HG03196 (cell line): ENCODE measurements around the gene FUBP3.
"Not testable (repeated sequence)": the region's sequence is repeated elsewhere in the genome, so short reads cannot be mapped to it uniquely, and the experiment has no call there.

Source experiments
- ATAC-seq: cut with Tn5 transposase; IDR thresholded peaks from one replicate; pipeline ENCODE4 v1.9.1; 2021; ENCODE audit not compliant: unreplicated experiment

FUBP3 gene

DNA sequence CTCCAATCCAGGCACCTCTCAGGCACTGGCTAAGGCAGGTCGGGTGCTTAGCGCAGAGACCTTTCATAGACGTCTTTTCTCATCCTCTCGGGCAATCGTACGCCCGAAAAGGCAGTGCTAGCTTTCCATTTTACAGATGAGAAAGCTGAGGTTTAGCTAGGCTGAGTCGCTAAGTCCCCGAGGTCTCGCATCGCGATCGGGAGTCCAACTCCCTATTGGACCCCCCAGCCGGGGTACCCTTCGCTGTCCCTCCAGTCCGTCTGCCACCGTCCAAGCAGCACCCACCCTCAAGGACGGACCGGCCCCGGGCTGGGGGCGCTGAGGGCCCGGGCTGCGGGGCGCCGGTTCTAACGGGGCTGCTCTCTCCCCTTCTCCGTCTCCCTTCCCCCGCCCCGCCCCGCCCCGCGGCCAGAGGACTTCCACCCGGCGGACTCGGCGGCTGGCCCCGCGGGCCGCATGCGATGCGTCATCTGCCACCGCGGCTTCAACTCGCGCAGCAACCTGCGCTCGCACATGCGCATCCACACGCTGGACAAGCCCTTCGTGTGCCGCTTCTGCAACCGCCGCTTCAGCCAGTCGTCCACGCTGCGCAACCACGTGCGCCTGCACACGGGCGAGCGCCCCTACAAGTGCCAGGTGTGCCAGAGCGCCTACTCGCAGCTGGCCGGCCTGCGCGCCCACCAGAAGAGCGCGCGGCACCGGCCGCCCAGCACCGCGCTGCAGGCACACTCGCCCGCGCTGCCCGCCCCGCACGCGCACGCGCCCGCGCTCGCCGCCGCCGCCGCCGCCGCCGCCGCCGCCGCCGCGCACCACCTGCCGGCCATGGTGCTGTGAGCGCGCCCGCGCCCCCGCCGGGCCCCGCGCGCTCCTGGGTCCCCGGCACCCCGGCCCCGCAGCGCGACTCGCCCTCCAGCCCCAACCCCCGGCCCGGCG is 101.7 kb downstream of the FUBP3 start:
- no peak for ATAC-seq

GRCh38 chr9:130681769-130682420 is 102.5 kb downstream of the FUBP3 start:
- ATAC-seq = no peak

DNA sequence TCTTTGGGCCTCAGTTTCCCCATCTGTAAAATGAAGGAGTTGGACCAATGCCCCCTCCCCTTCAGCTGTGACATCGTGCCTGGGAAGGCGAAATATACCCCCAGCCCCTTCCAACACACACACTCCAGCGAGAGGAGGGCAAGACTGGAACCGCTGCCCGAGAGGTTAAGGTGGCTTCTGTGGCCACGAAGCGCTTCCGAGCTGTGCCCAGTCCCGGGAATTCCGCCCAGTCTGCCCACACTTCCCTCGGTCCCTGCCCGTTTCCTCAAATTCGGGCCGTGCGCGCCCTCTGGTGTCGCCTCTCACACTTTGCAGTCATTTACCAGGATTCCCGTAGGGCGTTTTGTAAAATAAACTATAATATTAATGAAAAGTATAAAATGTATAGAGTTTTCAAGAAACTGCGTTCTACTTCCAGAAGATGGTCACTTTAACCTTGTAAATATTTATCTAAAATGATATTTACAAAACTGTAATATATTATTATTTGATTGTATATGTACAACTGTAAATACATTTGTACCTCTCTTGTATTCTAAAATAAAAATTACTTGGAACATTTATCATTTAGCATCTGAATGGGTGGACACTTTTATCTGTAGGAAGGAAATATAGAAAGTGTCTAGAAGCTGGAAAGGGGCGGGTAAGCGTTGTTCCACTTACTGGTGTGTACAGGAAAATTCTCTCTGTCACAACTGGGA is 103.2 kb downstream of the FUBP3 start:
- no peak for ATAC-seq

DNA sequence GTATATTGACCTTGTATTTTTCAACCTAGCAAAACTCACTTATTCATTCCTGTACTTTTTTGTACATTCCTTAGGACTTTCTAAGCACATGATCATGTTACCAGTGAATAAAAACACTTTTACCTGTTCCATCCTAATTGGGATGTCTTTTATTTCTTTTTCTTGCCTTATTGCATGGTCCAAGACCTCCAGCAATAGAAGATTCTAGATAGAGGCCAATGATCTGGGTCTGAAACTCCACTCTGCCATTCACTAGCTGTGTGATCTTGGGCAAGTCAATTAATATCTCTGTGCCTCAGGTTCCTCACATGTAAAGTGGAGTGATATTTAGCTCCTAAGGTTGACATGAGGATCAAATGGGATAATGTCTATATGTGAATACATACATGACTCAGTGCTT is 105.7 kb downstream of the FUBP3 start:
- no peak for ATAC-seq

DNA sequence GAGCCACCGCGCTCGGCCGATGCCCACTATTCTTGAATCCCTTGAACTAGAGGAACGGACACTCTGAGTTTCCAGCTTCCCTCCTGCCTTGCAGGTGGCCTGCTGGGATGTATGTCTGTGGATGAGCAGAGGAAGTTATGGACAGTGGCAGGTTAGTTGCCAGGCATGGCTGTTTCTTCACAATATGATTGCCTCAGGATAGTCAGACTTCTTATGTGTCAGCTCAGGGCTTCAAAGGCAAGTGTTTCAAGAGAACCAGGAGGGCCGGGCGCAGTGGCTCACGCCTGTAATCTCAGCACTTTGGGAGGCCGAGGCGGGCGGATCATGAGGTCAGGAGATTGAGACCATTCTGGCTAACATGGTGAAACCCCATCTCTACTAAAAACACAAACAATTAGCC is 106.6 kb downstream of the FUBP3 start:
- ATAC-seq = not testable (repeated sequence)

GRCh38 chr9:130687615-130688014 is 108.2 kb downstream of the FUBP3 start:
- no peak for ATAC-seq
